ENCODE results near the gene PHACTR4. TPM values are rescaled to one million over a fixed set of nuclear protein-coding genes. Genes with fewer than 3 reads are reported as not detected.

The PHACTR4 gene
- total RNA-seq, 1 experiment from 2014 or later = 52.9 TPM

DNA sequence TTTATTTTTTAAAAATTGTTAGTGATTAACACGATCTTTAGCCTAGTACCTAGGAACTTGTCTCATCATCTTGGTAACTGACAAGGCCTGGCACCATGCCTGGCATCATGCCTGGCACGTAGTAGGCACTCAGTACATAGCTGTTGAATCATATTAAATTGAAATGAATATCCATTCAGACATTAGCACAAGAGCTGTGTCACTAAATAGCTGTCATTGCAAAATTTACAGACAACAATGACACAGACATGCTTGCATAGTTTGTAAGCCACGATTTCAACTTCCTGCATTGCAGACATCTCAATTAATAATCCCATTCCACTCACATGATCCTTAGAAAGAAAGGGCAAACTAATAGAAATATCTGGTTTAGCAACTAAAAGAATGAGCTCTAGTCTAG is 15.4 kb upstream of the PHACTR4 start:
- Mint-ChIP-seq H3K4me1 (peaks cover 3% of the 10 kb centered on the region), H3K9me3 (no peaks in the 10 kb centered on the region), H3K36me3 (no peaks in the 10 kb centered on the region), H3K4me3 (no peak overlapping the region), H3K27me3 (ENCODE audit: low read depth) (no peaks in the 10 kb centered on the region), H3K27ac (no peak overlapping the region)
- ChIA-PET POLR2A (interaction anchor here (0.6 kb wide), 1 partner anchor 25 kb away, joined by 6 read pairs; the partner anchor contains the start of gene MED18), CTCF (interaction anchor here (2.4 kb wide), 1 partner anchor 105 kb away, joined by 12 read pairs; no protein-coding TSS in a partner anchor)
- TF ChIP-seq, protein P1, sequence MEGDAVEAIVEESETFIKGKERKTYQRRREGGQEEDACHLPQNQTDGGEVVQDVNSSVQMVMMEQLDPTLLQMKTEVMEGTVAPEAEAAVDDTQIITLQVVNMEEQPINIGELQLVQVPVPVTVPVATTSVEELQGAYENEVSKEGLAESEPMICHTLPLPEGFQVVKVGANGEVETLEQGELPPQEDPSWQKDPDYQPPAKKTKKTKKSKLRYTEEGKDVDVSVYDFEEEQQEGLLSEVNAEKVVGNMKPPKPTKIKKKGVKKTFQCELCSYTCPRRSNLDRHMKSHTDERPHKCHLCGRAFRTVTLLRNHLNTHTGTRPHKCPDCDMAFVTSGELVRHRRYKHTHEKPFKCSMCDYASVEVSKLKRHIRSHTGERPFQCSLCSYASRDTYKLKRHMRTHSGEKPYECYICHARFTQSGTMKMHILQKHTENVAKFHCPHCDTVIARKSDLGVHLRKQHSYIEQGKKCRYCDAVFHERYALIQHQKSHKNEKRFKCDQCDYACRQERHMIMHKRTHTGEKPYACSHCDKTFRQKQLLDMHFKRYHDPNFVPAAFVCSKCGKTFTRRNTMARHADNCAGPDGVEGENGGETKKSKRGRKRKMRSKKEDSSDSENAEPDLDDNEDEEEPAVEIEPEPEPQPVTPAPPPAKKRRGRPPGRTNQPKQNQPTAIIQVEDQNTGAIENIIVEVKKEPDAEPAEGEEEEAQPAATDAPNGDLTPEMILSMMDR (IDR thresholded peaks at IDR 0.05) = no peak
- TF ChIP-seq JUN (CRISPR knock-in tag; IDR thresholded peaks at IDR 0.05) (no peak), RORB (CRISPR knock-in tag; IDR thresholded peaks at IDR 0.05) (no peak), ZNF416 (CRISPR knock-in tag; IDR thresholded peaks at IDR 0.05) (no peak), ELF4 (CRISPR knock-in tag; IDR thresholded peaks at IDR 0.05; ENCODE audit: low read depth) (no peak), FOXP1 (CRISPR knock-in tag; IDR thresholded peaks at IDR 0.05; ENCODE audit: borderline replicate concordance) (no peak), CREM (CRISPR knock-in tag; IDR thresholded peaks at IDR 0.05) (no peak)
- TF ChIP-seq, protein P2, sequence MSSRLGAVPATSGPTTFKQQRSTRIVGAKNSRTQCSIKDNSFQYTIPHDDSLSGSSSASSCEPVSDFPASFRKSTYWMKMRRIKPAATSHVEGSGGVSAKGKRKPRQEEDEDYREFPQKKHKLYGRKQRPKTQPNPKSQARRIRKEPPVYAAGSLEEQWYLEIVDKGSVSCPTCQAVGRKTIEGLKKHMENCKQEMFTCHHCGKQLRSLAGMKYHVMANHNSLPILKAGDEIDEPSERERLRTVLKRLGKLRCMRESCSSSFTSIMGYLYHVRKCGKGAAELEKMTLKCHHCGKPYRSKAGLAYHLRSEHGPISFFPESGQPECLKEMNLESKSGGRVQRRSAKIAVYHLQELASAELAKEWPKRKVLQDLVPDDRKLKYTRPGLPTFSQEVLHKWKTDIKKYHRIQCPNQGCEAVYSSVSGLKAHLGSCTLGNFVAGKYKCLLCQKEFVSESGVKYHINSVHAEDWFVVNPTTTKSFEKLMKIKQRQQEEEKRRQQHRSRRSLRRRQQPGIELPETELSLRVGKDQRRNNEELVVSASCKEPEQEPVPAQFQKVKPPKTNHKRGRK (CRISPR knock-in tag; IDR thresholded peaks at IDR 0.05; ENCODE audit: borderline replicate concordance) = no peak
- TF ChIP-seq, protein P3, sequence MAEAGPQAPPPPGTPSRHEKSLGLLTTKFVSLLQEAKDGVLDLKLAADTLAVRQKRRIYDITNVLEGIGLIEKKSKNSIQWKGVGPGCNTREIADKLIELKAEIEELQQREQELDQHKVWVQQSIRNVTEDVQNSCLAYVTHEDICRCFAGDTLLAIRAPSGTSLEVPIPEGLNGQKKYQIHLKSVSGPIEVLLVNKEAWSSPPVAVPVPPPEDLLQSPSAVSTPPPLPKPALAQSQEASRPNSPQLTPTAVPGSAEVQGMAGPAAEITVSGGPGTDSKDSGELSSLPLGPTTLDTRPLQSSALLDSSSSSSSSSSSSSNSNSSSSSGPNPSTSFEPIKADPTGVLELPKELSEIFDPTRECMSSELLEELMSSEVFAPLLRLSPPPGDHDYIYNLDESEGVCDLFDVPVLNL (CRISPR knock-in tag; IDR thresholded peaks at IDR 0.05; ENCODE audit: borderline replicate concordance, low read depth) = no peak
- TF ChIP-seq, protein P4, sequence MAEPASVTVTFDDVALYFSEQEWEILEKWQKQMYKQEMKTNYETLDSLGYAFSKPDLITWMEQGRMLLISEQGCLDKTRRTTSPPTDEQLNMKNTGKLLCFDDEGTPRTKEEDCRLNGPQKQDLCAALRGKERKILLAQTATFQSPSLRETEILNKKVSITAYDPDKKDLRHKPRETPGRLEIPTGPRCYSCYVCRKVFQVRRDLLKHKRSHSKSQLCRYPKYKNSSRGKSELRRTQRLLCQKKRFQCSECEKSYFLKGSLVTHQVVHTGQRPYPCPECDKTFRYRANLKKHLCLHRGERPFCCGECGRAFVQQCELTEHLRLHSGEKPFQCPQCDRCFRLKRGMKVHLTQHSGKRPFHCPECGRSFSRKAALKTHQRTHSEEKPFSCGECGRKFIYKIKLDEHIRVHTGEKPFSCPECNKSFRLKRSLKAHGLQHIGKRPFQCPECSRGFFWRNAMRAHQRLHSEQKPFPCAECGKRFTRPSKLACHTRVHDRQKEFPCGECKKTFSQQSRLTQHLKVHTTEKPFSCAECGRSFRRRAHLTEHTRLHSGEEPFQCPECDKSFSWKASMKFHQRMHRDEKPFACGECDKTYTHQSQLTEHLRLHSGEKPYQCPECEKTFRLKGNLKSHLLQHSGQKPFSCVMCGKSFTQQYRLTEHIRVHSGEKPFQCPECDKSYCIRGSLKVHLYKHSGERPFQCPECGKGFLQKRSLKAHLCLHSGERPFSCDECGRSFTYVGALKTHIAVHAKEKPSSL (CRISPR knock-in tag; conservative IDR thresholded peaks at IDR 0.05) = no peak
- DNase-seq (ENCODE audit: low spot score) (no peak), ATAC-seq (no peak)

DNA sequence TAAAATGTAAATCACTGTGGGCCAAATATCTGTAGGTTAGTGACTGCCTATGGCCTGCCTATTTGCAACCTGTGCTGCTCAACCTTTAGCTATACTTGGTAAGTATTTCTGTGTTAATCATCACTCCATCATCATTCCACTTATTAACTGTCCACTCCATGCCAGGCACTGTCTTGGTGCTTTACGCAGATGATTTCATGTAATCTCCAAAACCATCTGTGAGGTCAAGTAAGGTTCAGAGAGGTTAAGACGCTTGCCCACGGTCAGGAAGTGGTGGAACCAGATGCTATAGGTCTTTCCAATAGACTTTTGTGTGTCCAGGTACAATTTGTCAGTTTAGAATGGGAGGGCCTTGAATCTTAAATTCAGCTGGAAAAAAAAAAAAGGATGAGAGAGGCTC is 10.8 kb upstream of the PHACTR4 start:
- Mint-ChIP-seq H3K36me3 (no peaks in the 10 kb centered on the region), H3K27me3 (ENCODE audit: low read depth) (no peaks in the 10 kb centered on the region), H3K4me3 (no peak overlapping the region), H3K4me1 (no peaks in the 10 kb centered on the region), H3K9me3 (no peaks in the 10 kb centered on the region), H3K27ac (no peak overlapping the region)
- ChIA-PET POLR2A (no interaction called here), CTCF (interaction anchor here (0.7 to 1.8 kb wide), 2 partner anchors 9 to 57 kb away, joined by 3 to 4 read pairs; no protein-coding TSS in a partner anchor)
- DNase-seq (ENCODE audit: low spot score) (no peak), ATAC-seq (no peak)
- TF ChIP-seq TP53 (CRISPR knock-in tag; IDR thresholded peaks at IDR 0.05) = no peak
- TF ChIP-seq, protein P4 (CRISPR knock-in tag; conservative IDR thresholded peaks at IDR 0.05) = no peak
- no peak for TF ChIP-seq MXD4 (CRISPR knock-in tag; IDR thresholded peaks at IDR 0.05; ENCODE audit: borderline replicate concordance)
- TF ChIP-seq, protein P5, sequence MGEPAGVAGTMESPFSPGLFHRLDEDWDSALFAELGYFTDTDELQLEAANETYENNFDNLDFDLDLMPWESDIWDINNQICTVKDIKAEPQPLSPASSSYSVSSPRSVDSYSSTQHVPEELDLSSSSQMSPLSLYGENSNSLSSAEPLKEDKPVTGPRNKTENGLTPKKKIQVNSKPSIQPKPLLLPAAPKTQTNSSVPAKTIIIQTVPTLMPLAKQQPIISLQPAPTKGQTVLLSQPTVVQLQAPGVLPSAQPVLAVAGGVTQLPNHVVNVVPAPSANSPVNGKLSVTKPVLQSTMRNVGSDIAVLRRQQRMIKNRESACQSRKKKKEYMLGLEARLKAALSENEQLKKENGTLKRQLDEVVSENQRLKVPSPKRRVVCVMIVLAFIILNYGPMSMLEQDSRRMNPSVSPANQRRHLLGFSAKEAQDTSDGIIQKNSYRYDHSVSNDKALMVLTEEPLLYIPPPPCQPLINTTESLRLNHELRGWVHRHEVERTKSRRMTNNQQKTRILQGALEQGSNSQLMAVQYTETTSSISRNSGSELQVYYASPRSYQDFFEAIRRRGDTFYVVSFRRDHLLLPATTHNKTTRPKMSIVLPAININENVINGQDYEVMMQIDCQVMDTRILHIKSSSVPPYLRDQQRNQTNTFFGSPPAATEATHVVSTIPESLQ (CRISPR knock-in tag; IDR thresholded peaks at IDR 0.05) = no peak
- no peak for TF ChIP-seq NFYB (CRISPR knock-in tag; conservative IDR thresholded peaks at IDR 0.05; ENCODE audit: low read depth)
- no peak for TF ChIP-seq JUN (CRISPR knock-in tag; IDR thresholded peaks at IDR 0.05)
- TF ChIP-seq, protein P6, sequence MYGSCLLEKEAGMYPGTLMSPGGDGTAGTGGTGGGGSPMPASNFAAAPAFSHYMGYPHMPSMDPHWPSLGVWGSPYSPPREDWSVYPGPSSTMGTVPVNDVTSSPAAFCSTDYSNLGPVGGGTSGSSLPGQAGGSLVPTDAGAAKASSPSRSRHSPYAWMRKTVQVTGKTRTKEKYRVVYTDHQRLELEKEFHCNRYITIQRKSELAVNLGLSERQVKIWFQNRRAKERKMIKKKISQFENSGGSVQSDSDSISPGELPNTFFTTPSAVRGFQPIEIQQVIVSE (CRISPR knock-in tag; IDR thresholded peaks at IDR 0.05; ENCODE audit: borderline replicate concordance) = no peak
- TF ChIP-seq TEAD1 (CRISPR knock-in tag; IDR thresholded peaks at IDR 0.05) = no peak
- no peak for TF ChIP-seq NR1H2 (CRISPR knock-in tag; IDR thresholded peaks at IDR 0.05)
